ENCODE results near the gene KDM8.
"Not testable (repeated sequence)": the region's sequence is repeated elsewhere in the genome, so short reads cannot be mapped to it uniquely, and the experiment has no call there.

KDM8 gene

DNA sequence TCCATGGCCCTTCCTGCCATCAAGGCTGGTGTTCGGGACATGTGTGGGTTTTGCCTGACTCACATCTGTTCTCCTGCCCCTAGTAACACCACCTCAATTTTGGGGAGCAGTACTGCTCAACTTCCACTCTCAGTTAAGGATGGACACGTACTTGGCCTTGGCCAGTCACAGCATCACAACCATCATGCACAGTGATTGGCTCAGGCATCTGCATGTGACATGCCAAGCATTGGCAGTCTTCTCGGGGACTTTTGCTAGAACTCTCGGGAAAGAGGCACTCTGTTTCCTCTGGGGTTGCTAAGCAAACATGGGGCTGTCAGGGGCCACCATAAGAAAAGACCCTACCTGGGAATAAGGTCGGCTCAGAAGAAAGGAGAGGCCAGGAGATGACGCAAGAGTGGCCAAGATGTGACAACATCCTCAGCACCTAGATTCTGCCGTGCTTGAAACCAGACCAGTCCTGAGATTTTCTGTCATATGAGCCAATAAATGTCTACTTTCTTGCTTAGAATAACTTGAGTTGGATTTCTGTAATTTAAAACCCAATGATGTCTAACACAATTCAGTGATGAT lies 11.9 kb upstream of the KDM8 start:
- DNase-seq (ENCODE audit: low read depth in 3 of 3): no peak

DNA sequence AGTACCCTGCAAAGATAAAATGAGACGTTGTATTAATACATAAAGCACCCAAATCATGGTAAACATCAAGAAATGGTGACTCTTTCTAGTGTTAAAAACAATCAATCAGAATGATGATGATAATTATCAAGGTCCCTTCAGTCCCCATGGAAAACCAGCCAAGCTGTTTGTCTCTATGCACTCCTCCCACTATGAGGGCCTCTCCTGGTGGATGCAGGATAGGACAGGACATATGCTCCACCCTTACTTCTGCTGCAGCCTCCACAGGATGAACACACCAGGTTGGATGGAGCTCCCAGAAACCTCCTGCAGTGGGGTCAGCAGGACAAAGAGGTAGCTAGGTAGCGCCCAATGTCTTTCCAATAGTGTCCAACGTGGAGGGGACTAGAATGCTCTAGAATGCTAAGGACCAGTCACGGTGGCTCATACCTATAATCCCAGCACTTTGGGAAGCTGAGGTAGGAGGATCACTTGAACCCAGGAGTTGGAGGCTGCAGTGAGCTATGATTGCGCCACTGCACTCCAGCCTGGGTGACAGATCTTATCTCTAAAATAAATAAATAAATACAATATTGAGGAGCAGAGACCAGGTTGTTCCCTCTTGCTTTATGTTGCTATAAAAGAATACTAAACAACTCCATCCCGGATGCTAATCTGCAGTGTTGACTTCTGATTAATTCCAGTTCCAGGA lies 9.9 kb upstream of the KDM8 start:
- no peak for DNase-seq (ENCODE audit: low read depth in 3 of 3)

GRCh38 chr16:27195076-27195741 lies 8.1 kb upstream of the KDM8 start:
- DNase-seq (ENCODE audit: low read depth in 3 of 3): no peak

- DNase-seq (ENCODE audit: low read depth in 3 of 3): no peak
Observed at GRCh38 chr16:27195941-27196595, 7.3 kb upstream of the KDM8 start.

GRCh38 chr16:27197004-27197403 lies 6.3 kb upstream of the KDM8 start:
- DNase-seq (ENCODE audit: low read depth in 3 of 3): no peak

DNA sequence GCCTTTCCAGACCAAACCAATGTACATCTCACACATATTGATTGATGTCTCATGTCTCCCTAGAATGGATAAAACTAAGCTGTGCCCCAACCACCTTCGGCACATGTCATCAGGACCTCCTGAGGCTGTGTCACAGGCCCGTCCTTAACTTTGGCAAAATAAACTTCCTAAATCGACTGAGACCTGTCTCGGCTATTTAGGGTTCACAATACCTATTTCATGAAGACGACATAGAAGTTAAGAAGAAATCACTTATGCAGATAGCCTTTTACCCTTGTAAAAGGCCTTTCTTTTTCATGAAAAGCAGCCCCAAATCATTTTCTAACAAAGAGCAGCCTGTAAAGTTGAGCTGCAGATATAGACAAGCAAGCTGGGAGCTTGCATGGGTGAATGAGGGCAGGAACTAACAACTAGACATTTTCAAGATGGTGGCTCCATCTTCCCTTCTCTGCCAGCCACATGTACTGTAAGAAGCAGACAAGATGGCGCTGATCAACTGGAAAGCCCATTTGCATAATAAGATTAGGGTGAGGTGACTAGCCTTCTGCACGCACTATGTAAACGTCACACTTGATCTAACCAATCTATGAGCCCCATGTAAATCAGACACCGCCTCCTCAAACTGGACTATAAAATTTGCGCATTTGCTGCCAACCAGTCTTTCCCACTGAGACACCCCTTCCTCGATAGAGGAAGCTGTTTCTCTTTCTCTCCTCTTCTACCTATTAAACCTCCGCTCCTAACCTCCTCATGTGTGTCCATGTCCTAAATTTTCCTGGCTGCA lies 4.7 kb upstream of the KDM8 start:
- no peak for DNase-seq (ENCODE audit: low read depth in 3 of 3)

- DNase-seq (ENCODE audit: low read depth in 3 of 3): no peak
Observed at GRCh38 chr16:27199235-27199586, 4.1 kb upstream of the KDM8 start.

GRCh38 chr16:27199736-27200135 lies 3.6 kb upstream of the KDM8 start:
- DNase-seq (ENCODE audit: low read depth in 3 of 3): no peak

- not testable (repeated sequence) for DNase-seq (ENCODE audit: low read depth in 3 of 3)
Observed at GRCh38 chr16:27200914-27201313, 2.4 kb upstream of the KDM8 start.

GRCh38 chr16:27202923-27203506 lies 311 bp upstream of the KDM8 start:
- peak; percentile 78 to 92 (median 81) for DNase-seq (ENCODE audit: low read depth in 3 of 3)

DNA sequence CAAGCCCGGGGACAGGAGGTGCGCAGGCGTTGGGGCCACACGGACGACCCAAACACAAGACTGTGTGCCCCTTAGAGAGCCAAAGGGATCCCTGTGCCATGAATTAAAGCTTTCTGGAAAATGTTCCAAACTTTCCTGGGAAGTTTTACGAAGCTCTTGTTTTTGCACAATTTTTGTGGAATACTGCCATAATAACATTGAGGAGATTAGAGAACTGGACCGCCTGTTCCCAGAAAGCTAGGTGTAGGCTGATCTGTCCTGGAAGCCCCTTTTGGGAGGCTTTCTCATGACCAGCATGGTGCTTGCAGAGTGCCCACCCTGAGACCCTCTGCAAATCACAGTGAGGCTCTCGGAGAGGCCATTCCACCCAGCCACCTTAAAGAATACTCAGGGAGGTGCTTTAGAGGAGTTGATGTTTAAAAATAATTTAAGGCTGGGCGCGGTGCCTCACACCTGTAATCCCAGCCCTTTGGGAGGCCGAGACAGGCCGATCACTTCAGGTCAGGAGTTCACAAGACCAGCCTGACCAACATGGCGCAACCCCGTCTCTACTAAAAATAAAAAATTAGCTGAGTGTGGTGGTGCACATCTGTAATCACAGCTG lies 1.1 kb downstream of the KDM8 start:
- no peak for DNase-seq (ENCODE audit: low read depth in 3 of 3)

GRCh38 chr16:27205423-27206065 lies 2.2 kb downstream of the KDM8 start:
- no peak for DNase-seq (ENCODE audit: low read depth in 3 of 3)

GRCh38 chr16:27207121-27207520 lies 3.8 kb downstream of the KDM8 start:
- not testable (repeated sequence) for DNase-seq (ENCODE audit: low read depth in 3 of 3)

- DNase-seq (ENCODE audit: low read depth in 3 of 3): no peak
Observed at GRCh38 chr16:27208081-27208680, 4.9 kb downstream of the KDM8 start.

DNA sequence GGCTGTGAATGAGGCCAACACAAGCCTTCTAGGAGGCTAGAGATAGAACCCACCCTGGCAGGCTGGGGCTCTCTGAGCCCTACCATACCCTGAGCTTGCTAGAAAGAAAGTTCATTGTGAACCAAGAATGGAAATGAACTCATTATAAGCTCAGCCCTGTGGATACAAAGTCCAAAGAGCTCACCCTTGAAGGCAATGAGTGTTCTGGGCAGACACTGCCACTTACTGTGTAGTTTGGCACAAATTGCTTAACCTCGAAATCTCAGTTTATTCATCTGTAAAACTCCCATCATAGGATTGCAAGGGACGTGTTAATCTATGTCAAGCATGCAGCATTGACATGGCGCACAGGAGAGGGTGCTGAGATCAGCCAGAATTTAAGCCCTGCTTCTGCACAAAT lies 5.5 kb downstream of the KDM8 start:
- no peak for DNase-seq (ENCODE audit: low read depth in 3 of 3)

- DNase-seq (ENCODE audit: low read depth in 3 of 3): no peak
Observed at GRCh38 chr16:27209591-27209990, 6.3 kb downstream of the KDM8 start.

DNA sequence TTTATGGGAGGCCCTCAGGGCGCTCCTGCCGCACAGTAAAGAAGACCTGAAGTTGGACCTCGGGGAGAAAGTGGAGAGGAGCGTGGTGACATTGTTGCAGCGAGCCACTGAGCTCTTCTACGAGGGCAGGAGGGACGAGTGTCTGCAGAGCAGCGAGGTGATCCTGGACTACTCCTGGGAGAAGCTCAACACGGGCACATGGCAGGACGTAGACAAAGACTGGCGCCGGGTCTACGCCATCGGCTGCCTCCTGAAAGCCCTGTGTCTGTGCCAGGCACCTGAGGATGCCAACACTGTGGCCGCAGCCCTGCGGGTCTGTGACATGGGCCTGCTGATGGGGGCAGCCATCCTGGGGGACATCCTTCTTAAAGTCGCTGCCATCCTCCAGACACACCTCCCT lies 6.8 kb downstream of the KDM8 start:
- DNase-seq (ENCODE audit: low read depth in 3 of 3): no peak

GRCh38 chr16:27211026-27211425 lies 7.7 kb downstream of the KDM8 start:
- DNase-seq (ENCODE audit: low read depth in 3 of 3): no peak

GRCh38 chr16:27214084-27214961 lies 11.0 kb downstream of the KDM8 start:
- no peak for DNase-seq (ENCODE audit: low read depth in 3 of 3)

Data from stimulated activated CD4-positive, alpha-beta T cell treated with anti-CD3 and anti-CD28 coated beads, TNF-alpha, amount 100 ng/mL, for 48 hours (primary cell).